Lower leg skin (tissue), 3 donors: Measurements from ENCODE around the gene FMO5.

Source experiments
- POLR2A ChIP-seq, 2 donors: fragments of 450-650 bp; IDR thresholded peaks; one replicate each; pipeline ENCODE4 v1.6.1; 2016 to 2017; ENCODE audit warnings: antibody characterized with exemption in 2 of 2, mild to moderate bottlenecking in 1 of 2, moderate library complexity in 1 of 2
- TF ChIP-seq, protein P1 (sequence below), 3 donors: fragments of 450-650 bp; IDR thresholded peaks; one replicate each; pipeline ENCODE4 v1.5.1; 2016; ENCODE audit warnings: antibody characterized with exemption in 3 of 3, mild to moderate bottlenecking in 3 of 3, moderate library complexity in 2 of 3

DNA sequence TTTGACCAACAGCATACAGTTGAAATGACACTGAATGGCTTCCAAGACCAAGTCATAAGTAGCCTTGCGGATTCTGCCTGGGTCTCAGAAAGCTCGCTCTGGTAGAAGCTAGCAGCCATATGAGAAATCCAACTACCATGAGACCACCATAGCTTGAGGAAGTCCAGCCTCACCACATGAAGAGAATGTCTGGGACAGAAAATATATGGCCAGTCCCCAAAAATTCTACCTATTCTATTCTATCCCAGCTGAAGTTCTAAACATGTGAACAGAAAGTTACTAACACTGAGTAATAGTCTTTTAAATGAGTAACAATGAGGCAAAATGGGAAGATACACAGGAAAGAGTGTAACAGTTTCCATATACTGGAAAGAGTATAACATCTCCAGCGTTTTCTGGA is 9.0 kb downstream of the FMO5 start:
- TF ChIP-seq, protein P1, sequence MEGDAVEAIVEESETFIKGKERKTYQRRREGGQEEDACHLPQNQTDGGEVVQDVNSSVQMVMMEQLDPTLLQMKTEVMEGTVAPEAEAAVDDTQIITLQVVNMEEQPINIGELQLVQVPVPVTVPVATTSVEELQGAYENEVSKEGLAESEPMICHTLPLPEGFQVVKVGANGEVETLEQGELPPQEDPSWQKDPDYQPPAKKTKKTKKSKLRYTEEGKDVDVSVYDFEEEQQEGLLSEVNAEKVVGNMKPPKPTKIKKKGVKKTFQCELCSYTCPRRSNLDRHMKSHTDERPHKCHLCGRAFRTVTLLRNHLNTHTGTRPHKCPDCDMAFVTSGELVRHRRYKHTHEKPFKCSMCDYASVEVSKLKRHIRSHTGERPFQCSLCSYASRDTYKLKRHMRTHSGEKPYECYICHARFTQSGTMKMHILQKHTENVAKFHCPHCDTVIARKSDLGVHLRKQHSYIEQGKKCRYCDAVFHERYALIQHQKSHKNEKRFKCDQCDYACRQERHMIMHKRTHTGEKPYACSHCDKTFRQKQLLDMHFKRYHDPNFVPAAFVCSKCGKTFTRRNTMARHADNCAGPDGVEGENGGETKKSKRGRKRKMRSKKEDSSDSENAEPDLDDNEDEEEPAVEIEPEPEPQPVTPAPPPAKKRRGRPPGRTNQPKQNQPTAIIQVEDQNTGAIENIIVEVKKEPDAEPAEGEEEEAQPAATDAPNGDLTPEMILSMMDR (IDR thresholded peaks at IDR 0.05): no peak
- no peak for TF ChIP-seq POLR2A (IDR thresholded peaks at IDR 0.05)
